CD4-positive, alpha-beta T cell treated with Interleukin-12 subunit alpha and Interleukin-12 subunit beta, for 1 hour (primary cell): ENCODE data around the gene EIF1AD.
"Not testable (repeated sequence)": the region's sequence is repeated elsewhere in the genome, so short reads cannot be mapped to it uniquely, and the experiment has no call there.

Experiments
- DNase-seq: peaks from one replicate; pipeline ENCODE4 v3.0.0-alpha.2; 2020

The EIF1AD gene

GRCh38 chr11:66020618-66021357 is 18.8 kb upstream of the EIF1AD start:
- DNase-seq = no peak

GRCh38 chr11:66020212-66020611 is 18.3 kb upstream of the EIF1AD start:
- no peak for DNase-seq

DNA sequence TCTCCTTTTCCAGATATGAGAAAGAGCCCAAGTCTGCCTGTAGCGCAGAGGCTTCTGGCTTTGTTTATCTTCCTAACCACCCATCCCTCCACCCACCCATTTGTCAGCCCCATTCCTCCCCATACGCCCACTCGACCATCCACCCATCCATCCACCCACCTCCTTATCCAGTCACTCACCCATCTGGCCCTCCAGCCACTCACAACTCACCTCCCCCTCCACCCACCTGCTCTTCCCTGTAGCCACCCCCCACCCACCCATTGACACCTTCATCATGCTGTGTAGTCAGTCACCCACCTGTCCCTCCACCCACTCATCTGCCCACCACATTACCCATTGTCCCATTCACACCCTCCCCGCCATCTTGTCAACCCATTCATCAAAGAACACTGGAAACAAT is 15.4 kb upstream of the EIF1AD start:
- no peak for DNase-seq

- no peak for DNase-seq
These were observed 14.8 kb upstream of the EIF1AD start for GRCh38 chr11:66016793-66017177.

DNA sequence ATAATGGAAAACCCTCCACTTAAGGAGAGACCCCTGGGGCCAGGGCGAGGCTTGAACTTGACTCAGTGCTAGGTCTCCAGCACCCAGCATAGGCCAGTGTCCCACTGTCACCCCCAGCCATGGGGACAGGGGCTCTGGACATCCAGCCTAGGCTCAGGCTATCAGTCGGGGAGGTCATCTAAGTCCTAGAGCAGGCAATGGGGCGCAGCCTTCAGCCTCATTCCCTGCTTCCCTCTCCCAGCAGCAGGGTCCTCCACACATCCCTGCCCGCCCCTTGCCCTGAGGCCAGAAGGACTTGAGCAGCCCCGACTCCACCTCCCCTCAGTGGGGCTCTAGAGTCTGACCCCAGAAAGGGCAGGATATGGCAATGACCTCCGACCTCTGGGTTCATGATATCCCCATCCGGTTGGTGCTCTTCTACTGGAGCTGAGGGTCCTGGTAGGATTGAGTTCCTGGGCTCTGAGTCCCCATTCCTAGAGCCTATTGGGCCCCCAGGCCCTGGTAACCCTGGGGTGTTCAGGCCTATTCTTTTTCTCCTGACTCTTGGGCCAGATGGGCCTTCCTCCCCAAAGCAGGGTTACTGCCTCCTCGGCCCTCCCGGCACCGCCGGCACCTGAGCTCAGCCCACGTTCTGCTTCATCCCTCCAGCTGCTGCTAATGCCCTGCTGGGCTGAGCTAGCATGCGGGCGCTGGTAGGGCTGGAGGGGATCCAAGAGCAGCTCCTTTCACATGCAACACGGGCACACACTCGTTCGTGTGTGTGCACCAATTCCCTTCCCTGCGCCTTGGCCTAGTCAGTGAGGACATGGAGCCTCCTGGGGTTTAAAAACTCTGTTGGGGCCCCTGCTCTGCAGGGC is 14.2 kb upstream of the EIF1AD start:
- no peak for DNase-seq

DNA sequence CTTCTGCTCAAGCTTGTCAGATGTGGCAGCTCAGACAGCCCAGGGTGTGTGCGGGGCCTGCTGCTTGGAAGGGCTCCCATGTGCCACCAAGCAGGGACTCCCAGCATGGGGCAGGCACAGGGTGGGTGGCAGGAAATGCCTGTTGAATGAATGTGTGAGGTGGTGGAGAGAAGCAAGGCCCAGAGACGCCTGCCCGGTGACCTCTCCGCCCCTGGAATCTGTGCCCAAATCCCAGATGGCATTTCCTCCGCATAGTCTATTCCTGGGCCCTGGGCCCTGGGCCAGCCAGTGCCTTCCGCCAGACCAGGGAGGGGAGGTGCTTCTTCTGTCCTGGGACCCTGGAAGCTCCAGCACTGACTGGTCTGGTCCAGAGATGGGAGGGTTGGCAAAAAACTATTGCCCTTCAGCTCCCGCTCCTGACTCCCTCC is 13.5 kb upstream of the EIF1AD start:
- DNase-seq = no peak

DNA sequence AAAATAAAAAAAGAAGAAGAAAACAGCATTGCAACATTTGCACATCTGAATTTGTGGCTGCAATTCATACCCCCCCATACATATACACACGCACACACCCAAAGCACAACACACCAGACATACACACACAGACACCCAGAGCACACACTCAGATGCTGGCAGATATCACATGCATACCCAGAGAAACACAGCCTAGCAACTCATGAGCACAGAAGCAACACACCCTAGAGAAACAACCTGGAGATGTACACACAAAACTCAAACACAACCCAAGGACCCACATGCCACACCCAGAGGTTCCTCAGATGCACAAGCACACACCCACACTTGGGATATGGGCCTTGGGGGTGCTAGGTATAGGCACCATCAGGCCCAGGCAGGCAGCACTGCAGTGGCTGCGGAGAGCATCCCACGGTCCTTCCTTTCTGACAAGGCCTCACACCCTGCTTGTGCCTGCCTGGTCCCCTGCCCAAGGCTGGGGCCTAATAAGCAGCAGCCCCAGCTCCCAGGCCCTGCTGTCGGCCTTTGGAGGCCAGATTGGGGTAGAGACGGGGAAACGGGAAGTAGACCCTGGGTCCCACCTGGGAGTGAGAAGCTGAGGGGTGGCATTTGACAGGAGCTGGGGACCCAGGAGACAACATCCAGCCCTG is 13.0 kb upstream of the EIF1AD start:
- DNase-seq = no peak

- no peak for DNase-seq
These were observed 11.8 kb upstream of the EIF1AD start for GRCh38 chr11:66013762-66014100.

- DNase-seq = no peak
These were observed 11.2 kb upstream of the EIF1AD start for GRCh38 chr11:66012946-66013761.

- DNase-seq = no peak
These were observed 10.5 kb upstream of the EIF1AD start for GRCh38 chr11:66012371-66012945.

DNA sequence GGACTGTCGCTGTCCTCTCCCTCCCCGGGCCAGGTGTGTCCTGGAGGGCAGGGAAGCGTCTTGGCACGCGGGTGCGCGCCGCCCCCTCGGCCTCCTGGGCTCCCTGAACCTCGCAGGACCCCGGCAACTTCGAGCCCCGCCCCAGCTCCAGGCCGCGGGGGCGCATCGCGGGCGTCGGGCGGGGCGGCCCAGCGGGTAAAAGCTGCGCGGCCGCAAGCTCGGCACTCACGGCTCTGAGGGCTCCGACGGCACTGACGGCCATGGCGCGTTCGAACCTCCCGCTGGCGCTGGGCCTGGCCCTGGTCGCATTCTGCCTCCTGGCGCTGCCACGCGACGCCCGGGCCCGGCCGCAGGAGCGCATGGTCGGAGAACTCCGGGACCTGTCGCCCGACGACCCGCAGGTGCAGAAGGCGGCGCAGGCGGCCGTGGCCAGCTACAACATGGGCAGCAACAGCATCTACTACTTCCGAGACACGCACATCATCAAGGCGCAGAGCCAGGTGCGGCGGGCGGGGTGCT is 9.9 kb upstream of the EIF1AD start, which contains the start of gene CST6:
CST6 (plus strand) TSS at position 224 of the 519 bp plus-strand sequence; CDS start at position 261, 37 bp downstream.
- DNase-seq = no peak

DNA sequence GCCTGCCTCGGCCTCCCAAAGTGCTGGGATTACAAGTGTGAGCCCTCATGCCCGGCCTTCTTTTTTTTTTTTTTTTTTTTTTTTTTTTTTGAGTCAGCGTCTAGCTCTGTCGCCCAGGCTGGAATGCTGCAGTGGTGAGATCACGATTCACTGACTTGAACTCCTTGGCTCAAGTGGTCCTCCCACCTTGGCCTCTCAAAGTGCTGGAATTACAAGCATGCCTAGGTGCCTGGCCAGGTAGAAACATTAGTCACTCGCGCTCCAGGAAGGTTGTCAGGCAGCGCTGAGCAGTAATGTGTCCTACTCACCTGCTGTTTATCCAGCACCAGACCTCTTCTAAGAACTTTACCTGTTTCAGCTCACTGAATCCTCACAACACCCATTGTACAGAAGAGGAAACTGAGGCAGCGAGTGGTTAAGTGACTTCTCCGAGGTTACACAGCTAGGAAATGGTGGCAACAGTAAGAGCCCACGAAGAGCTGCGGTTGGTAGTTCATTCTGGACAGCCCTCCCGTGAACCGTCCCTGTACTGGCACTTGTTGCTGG is 9.4 kb upstream of the EIF1AD start:
- DNase-seq = no peak

GRCh38 chr11:66010036-66010435 is 8.1 kb upstream of the EIF1AD start:
- not testable (repeated sequence) for DNase-seq

- no peak for DNase-seq
These were observed 6.6 kb upstream of the EIF1AD start for GRCh38 chr11:66008468-66009101.

GRCh38 chr11:66008095-66008467 is 6.1 kb upstream of the EIF1AD start:
- no peak for DNase-seq

- DNase-seq = no peak
These were observed 5.3 kb upstream of the EIF1AD start for GRCh38 chr11:66007201-66007634.

GRCh38 chr11:66006891-66007176 is 4.9 kb upstream of the EIF1AD start:
- DNase-seq = no peak

- DNase-seq = no peak
These were observed 4.4 kb upstream of the EIF1AD start for GRCh38 chr11:66006134-66006890.

GRCh38 chr11:66004186-66004585 is 2.2 kb upstream of the EIF1AD start:
- no peak for DNase-seq

DNA sequence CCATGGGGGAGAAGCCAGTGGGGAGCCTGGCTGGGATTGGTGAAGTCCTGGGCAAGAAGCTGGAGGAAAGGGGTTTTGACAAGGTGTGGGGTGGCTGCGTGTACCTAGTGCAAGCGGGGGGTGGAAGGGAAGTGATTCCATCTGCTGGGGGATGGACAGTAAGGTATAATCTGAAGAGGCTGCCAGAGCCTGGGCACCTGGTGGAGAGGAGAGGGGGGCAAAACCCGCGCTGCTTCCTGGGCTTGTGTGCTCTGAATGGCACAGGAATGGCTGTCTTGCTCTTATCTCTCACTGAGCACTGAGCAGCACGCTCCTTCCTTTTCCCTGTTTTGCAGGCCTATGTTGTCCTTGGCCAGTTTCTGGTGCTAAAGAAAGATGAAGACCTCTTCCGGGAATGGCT is 1.3 kb upstream of the EIF1AD start:
- DNase-seq = no peak
